ENCODE results near the gene ARHGDIG. TPM values are rescaled to one million over a fixed set of nuclear protein-coding genes. Genes with fewer than 3 reads are reported as not detected.

Gene ARHGDIG
- total RNA-seq, 1 donor from 2014 or later: 7.0 TPM

- no peaks in the 10 kb centered on the region for H3K27me3 ChIP-seq (ENCODE audit: low read depth)
- peaks cover 53% of the 10 kb centered on the region for H3K36me3 ChIP-seq
- intact Hi-C loops (cut with micrococcal nuclease): no loop called here
- H3K27ac ChIP-seq (replicated peaks): no peak overlapping the region
- TF ChIP-seq, protein P1, sequence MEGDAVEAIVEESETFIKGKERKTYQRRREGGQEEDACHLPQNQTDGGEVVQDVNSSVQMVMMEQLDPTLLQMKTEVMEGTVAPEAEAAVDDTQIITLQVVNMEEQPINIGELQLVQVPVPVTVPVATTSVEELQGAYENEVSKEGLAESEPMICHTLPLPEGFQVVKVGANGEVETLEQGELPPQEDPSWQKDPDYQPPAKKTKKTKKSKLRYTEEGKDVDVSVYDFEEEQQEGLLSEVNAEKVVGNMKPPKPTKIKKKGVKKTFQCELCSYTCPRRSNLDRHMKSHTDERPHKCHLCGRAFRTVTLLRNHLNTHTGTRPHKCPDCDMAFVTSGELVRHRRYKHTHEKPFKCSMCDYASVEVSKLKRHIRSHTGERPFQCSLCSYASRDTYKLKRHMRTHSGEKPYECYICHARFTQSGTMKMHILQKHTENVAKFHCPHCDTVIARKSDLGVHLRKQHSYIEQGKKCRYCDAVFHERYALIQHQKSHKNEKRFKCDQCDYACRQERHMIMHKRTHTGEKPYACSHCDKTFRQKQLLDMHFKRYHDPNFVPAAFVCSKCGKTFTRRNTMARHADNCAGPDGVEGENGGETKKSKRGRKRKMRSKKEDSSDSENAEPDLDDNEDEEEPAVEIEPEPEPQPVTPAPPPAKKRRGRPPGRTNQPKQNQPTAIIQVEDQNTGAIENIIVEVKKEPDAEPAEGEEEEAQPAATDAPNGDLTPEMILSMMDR (IDR thresholded peaks at IDR 0.05; ENCODE audit: borderline replicate concordance): no peak
- H3K9me3 ChIP-seq (replicated peaks): no peaks in the 10 kb centered on the region
- DNase-seq: no peak
- H3K4me3 ChIP-seq: no peak overlapping the region
- no peaks in the 10 kb centered on the region for H3K4me1 ChIP-seq
These were observed 7.0 kb downstream of the ARHGDIG start for GRCh38 chr16:287298-287811.

- Histone ChIP-seq H3K27ac (replicated peaks) (no peak overlapping the region), H3K36me3 (peaks cover 62% of the 10 kb centered on the region), H3K9me3 (replicated peaks) (no peaks in the 10 kb centered on the region), H3K4me3 (no peak overlapping the region), H3K27me3 (ENCODE audit: low read depth) (no peaks in the 10 kb centered on the region), H3K4me1 (no peaks in the 10 kb centered on the region)
- TF ChIP-seq, protein P1 (IDR thresholded peaks at IDR 0.05; ENCODE audit: borderline replicate concordance): no peak
- intact Hi-C loops (cut with micrococcal nuclease): no loop called here
- DNase-seq: no peak
These were observed 7.9 kb downstream of the ARHGDIG start for GRCh38 chr16:287981-288920.

DNA sequence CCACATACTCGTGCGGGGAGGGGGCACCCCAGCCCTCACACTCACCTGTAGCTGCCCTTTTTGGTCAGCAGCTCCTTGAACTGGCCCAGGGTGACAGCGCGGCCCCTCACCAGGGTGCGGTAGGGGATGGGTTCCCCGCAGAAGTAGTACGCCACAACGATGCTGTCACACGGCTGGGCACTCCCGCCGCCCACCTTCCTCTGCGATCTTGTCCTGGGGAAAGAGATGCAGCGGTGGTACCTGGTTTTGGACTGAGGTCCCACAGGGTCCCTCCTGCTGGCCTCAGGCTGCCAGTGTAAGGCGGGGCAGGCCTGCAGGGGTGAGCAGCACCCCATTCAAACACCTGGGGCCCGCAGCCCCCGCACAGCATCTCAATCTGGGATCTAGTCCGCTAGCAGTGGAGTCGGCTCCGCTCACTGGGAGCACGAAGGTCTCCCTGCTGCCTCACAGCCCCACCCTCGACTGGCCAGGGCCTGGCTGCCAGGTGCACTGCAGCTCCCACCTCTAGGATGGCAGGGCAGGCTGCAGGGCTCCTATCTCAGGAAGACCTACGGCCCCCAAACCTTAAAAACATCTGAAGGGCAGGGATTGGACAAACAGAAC is 9.1 kb downstream of the ARHGDIG start:
- H3K27ac ChIP-seq (replicated peaks): no peak overlapping the region
- intact Hi-C loops (cut with micrococcal nuclease): no loop called here
- no peak for DNase-seq
- H3K27me3 ChIP-seq (ENCODE audit: low read depth): no peaks in the 10 kb centered on the region
- TF ChIP-seq, protein P1 (IDR thresholded peaks at IDR 0.05; ENCODE audit: borderline replicate concordance): no peak
- H3K9me3 ChIP-seq (replicated peaks): no peaks in the 10 kb centered on the region
- no peak overlapping the region for H3K4me3 ChIP-seq
- no peaks in the 10 kb centered on the region for H3K4me1 ChIP-seq
- H3K36me3 ChIP-seq: peaks cover 67% of the 10 kb centered on the region

- no peaks in the 10 kb centered on the region for H3K9me3 ChIP-seq (replicated peaks)
- H3K4me1 ChIP-seq: no peaks in the 10 kb centered on the region
- TF ChIP-seq, protein P1 (IDR thresholded peaks at IDR 0.05; ENCODE audit: borderline replicate concordance): no peak
- intact Hi-C loops (cut with micrococcal nuclease): no loop called here
- no peak overlapping the region for H3K27ac ChIP-seq (replicated peaks)
- peaks cover 67% of the 10 kb centered on the region for H3K36me3 ChIP-seq
- no peaks in the 10 kb centered on the region for H3K27me3 ChIP-seq (ENCODE audit: low read depth)
- no peak overlapping the region for H3K4me3 ChIP-seq
- no peak for DNase-seq
These were observed 9.8 kb downstream of the ARHGDIG start for GRCh38 chr16:290015-290680.

DNA sequence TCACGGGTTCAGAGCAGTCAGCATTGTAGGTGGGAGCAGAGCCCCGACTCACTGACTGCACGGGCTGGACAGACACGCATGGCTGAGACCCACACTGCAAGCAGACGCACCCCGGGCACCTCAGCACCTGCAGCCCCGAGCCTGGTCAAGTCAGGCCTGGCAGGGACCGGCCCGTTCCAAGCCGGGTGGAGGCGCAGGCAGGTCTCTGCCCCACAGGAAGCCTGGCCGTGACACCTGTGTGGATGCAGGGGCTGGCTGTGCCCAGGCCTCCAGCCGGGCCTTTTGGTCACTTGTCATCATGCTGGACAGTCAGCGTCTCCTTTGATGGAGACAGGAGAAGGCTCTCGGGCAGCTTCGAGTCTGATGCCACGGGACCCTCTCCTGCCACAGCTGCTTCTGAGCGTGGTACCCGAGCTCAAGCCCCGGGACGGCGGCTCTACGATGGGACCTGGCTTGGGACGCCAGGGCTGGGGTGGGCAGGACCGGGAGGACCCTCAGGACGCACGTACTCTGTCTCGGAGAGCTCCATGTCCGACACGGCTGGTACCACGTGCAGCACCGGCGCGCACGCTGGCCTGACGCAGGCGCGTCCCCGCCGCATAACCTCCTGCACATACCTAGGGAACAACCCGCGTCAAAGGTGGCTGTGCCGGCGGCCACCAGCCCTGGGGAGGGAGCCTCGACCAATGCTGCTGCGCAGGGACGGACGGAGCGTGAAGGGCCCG is 10.5 kb downstream of the ARHGDIG start:
- H3K27me3 ChIP-seq (ENCODE audit: low read depth): no peaks in the 10 kb centered on the region
- intact Hi-C loops (cut with micrococcal nuclease): no loop called here
- no peaks in the 10 kb centered on the region for H3K9me3 ChIP-seq (replicated peaks)
- no peaks in the 10 kb centered on the region for H3K4me1 ChIP-seq
- no peak overlapping the region for H3K27ac ChIP-seq (replicated peaks)
- DNase-seq: no peak
- H3K36me3 ChIP-seq: peaks cover 67% of the 10 kb centered on the region
- H3K4me3 ChIP-seq: no peak overlapping the region
- TF ChIP-seq, protein P1 (IDR thresholded peaks at IDR 0.05; ENCODE audit: borderline replicate concordance): no peak
